WTC11 (cell line): ENCODE results near the gene ZNF200.

Experiments
- CTCF ChIP-seq: fragments of 200-600 bp; IDR thresholded peaks from 2 replicates; pipeline ENCODE4 v1.8.0; 2022; ENCODE audit warnings: antibody characterized with exemption
- MAX ChIP-seq: sonication (generic); formaldehyde crosslinking; IDR thresholded peaks from 2 replicates; pipeline ENCODE4 v1.8.0; 2022; ENCODE audit warnings: mild to moderate bottlenecking, missing genetic modification reagents

- no peak for TF ChIP-seq CTCF
- no peak for TF ChIP-seq MAX (CRISPR knock-in tag)
These were observed 27.6 kb downstream of the ZNF200 start for GRCh38 chr16:3207086-3207953.
